Psoas muscle (tissue), 8 donors: ENCODE data around the gene NET1. TPM values are rescaled to one million over a fixed set of nuclear protein-coding genes. Genes with fewer than 3 reads are reported as not detected.

Experiments
- ATAC-seq, 4 donors: fragments of 200-7000 bp; cut with Tn5 transposase; one replicate each; pipeline ENCODE4 v1.9.1; 2020; ENCODE audit warnings: moderate library complexity in 3 of 4, mild to moderate bottlenecking in 2 of 4
- DNase-seq, 2 donors: peaks; one replicate each; pipeline ENCODE4 v3.0.0-alpha.2; 2020
- H3K27ac ChIP-seq: fragments of 200-600 bp; one replicate; pipeline ENCODE4 v1.8.0; 2022
- H3K27me3 ChIP-seq, 3 donors: fragments of 200-600 bp in 1 of 3; one replicate each; pipeline versions ENCODE4 v1.6.1 to v1.8.0; 2013 to 2022; ENCODE audit warnings: low read length in 2 of 3, mild to moderate bottlenecking in 2 of 3, moderate library complexity in 1 of 3; ENCODE audit not compliant: insufficient read depth in 3 of 3
- H3K36me3 ChIP-seq, 2 donors: fragments of 200-600 bp in 1 of 2; one replicate each; pipeline versions ENCODE4 v1.6.1 to v1.8.0; 2013 to 2022; ENCODE audit warnings: low read depth in 1 of 2, mild to moderate bottlenecking in 1 of 2, moderate library complexity in 1 of 2; ENCODE audit not compliant: insufficient read depth in 1 of 2
- H3K4me1 ChIP-seq: fragments of 200-600 bp; one replicate; pipeline ENCODE4 v1.8.0; 2022
- H3K4me3 ChIP-seq: fragments of 200-600 bp; one replicate; pipeline ENCODE4 v1.8.0; 2022; ENCODE audit warnings: mild to moderate bottlenecking
- H3K9me3 ChIP-seq: fragments of 200-600 bp; one replicate; pipeline ENCODE4 v1.8.0; 2022
- WGBS, 3 donors: extraction: QIAGEN DNeasy Blood & Tissue Kit; methylation state at CpG; one replicate each; pipeline versions ENCODE4 v1.1.6 to v1.1.7; 2013; 5-methylcytosine and 5-hydroxymethylcytosine counted together
- intact Hi-C, 2 donors: fragments of 100-400 bp; cut with DNase I; formaldehyde crosslinking; loops; one replicate each; pipeline versions ENCODE4 v1.11.0 to v1.14.2; 2022
- polyA plus RNA-seq, 3 donors: library from polyadenylated mRNA; stranded (reverse); fragments of 200-250 nt; gene quantifications; one replicate each; pipeline ENCODE4 v1.2.3, GENCODE V29; 2013
- total RNA-seq, 4 donors: library from RNA; stranded (reverse); fragmentation: NEBNext Ultra II Directional in 2 of 4; extraction: Animal tissue kit (Norgen Biotek cat#: 25700) in 2 of 4; gene quantifications; one replicate each; pipeline versions ENCODE4 v1.2.1 to v1.2.4, GENCODE V29; 2021 to 2023
- TF ChIP-seq, protein P1 (sequence below): fragments of 200-600 bp; IDR thresholded peaks from one replicate; pipeline ENCODE4 v1.8.0; 2022; ENCODE audit warnings: antibody characterized with exemption
- donor health status: healthy with polysubstance abuse.
- donor health status: DM: no; HTN: no; CAD: no; lungs with moderate emphysema.
- donor health status: Bipolar disorder and iron deficiency.
- donor health status: healthy.
- donor health status: DM: yes; HTN: yes; CAD: no.
- donor health status: DM: no; HTN: no; CAD: no.
- donor health status: DM: no; HTN: no; CAD: no.
- donor health status: DM: yes; HTN: yes; CAD: no.

NET1 gene
- total and polyA plus RNA-seq, 7 donors = 14.3 to 44.0 (median 35.6) TPM

DNA sequence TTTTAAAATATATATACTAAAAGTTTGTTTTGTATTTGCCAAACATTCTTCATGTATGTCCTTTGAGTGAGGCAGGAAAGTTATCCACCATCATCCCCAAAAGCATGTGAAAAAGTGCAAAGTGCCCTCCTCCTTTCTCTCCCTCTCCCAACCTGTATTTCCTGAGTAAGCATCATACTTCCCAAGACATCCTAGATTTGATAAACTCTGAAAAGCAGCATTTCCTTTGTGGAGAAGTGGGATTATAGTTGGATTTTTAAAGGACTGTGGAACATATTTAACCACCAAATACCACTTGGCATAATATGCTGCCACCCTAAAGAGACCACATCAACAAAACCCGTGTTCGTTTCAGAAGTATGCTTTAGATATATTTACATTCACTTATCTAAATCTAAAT is 36.9 kb downstream of the NET1 start:
- Histone ChIP-seq H3K4me1 (peaks cover 40% of the 10 kb centered on the region), H3K4me3 (peak overlapping the region; percentile 69), H3K27me3 (no peaks in the 10 kb centered on the region), H3K36me3 (peaks cover 6 to 27% of the 10 kb centered on the region in 2 donors), H3K27ac (peak overlapping the region; percentile 44), H3K9me3 (no peaks in the 10 kb centered on the region)
- no peak for ATAC-seq
- TF ChIP-seq, protein P1, sequence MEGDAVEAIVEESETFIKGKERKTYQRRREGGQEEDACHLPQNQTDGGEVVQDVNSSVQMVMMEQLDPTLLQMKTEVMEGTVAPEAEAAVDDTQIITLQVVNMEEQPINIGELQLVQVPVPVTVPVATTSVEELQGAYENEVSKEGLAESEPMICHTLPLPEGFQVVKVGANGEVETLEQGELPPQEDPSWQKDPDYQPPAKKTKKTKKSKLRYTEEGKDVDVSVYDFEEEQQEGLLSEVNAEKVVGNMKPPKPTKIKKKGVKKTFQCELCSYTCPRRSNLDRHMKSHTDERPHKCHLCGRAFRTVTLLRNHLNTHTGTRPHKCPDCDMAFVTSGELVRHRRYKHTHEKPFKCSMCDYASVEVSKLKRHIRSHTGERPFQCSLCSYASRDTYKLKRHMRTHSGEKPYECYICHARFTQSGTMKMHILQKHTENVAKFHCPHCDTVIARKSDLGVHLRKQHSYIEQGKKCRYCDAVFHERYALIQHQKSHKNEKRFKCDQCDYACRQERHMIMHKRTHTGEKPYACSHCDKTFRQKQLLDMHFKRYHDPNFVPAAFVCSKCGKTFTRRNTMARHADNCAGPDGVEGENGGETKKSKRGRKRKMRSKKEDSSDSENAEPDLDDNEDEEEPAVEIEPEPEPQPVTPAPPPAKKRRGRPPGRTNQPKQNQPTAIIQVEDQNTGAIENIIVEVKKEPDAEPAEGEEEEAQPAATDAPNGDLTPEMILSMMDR = no peak
- no peak for DNase-seq
- 19 to 30% (median 30%) methylated on average over 2 of the region's 2 CpGs for WGBS, 3 donors
- intact Hi-C loops = no loop called here

DNA sequence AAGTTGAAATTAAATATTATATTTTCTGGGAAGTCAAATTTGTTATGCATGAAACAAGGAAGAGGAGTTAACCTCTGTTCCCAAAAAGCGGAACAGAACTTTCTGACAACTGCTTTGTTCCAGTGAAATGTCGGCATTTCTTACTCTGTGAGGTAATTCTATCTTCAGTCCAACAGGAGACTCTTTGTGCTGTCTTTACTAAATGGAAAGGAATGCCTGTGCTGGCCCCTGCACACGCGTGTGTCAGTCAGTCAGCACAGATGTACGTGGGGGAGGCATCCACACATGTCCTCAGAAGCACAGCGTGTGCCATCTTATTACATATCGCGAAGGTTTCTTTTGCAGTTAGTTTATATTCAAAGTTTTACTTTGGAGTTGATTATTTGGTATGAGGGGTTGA is 37.5 kb downstream of the NET1 start:
- H3K27me3 ChIP-seq = no peaks in the 10 kb centered on the region
- TF ChIP-seq, protein P1 = no peak
- H3K27ac ChIP-seq = peak overlapping the region; percentile 38
- DNase-seq (no peak), ATAC-seq (peak; percentile 68 to 81 (median 78))
- peaks cover 10 to 33% of the 10 kb centered on the region in 2 donors for H3K36me3 ChIP-seq
- no peaks in the 10 kb centered on the region for H3K9me3 ChIP-seq
- H3K4me3 ChIP-seq = peak overlapping the region; percentile 69
- 17 to 22% (median 21%) methylated on average over 8 of the region's 8 CpGs for WGBS, 3 donors
- intact Hi-C loops = no loop called here
- H3K4me1 ChIP-seq = peaks cover 40% of the 10 kb centered on the region

DNA sequence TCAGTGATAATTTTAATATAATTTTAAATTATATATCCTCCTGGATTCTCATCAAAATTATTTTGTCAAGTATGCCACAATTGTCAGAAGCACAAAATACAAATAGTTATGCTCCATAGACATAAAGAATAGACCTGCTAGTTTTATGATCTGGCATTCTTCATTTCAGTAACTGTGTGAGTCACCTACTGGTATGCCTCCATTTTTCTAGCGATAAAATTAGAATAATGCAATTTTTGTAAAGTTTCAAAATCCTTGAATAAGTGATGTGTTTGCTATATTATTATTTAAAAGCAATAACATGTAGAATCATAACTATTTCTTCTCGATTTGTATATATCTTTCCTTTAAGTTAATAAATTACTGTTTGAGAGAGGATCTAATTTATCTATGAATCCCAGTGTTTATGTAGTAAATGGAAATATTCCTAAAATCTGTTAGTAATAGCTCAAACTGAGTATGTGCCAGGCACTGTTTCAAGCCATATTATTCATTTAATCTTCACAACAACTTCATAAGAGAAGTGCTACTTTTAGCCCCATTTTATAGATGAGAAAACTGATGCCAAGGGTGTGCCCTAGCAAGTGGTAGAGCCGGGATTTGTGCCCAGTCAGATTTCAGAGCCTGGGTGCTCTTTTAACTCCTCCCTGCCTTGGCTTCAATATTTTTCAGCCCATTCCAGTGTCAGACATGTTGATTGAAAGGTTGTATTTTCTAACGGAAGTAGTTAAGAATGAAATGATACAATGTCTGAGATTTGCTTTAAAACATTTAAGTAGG is 38.4 kb downstream of the NET1 start:
- Histone ChIP-seq H3K4me1 (peaks cover 34% of the 10 kb centered on the region), H3K9me3 (no peaks in the 10 kb centered on the region), H3K36me3 (peaks cover 10 to 43% of the 10 kb centered on the region in 2 donors), H3K4me3 (peak overlapping the region; percentile 19), H3K27ac (no peak overlapping the region), H3K27me3 (no peaks in the 10 kb centered on the region)
- ATAC-seq (no peak), DNase-seq (no peak)
- WGBS, 3 donors = 62 to 82% (median 65%) methylated on average over 4 of the region's 4 CpGs
- TF ChIP-seq, protein P1 = no peak
- intact Hi-C loops = no loop called here

DNA sequence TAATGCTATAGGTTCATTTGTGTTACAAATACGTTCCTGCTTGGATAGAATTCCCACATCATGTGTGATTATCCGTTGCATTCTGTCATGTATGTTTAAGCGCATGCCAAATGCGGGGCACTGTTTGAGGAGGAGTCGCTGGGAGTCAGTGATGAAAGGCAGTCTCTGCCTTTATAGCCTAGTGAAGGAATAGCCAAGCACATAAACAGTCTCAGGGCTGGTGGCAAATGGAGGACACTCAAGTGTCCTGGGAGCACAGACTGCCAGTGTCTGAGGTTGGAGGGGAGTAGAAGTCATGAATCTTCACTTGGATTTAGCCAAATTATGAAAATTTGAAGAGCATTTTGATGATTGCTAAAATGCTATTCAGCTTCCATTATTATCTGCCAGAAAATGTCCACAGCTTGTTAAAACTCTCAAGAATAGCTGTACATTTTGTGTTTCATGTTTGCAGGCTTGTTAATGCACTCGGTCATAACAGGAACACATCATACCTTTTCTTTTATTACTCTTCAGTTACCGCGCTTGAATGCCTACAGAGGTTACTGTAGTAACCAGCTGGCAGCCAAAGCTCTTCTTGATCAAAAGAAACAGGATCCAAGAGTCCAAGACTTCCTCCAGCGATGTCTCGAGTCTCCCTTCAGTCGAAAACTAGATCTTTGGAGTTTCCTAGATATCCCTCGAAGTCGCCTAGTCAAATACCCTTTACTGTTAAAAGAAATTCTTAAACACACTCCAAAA is 41.6 kb downstream of the NET1 start:
- DNase-seq = no peak
- no peak for ATAC-seq
- H3K27ac ChIP-seq = no peak overlapping the region
- H3K36me3 ChIP-seq = peaks cover 10 to 74% of the 10 kb centered on the region in 2 donors
- H3K4me1 ChIP-seq = peaks cover 16% of the 10 kb centered on the region
- no peak overlapping the region for H3K4me3 ChIP-seq
- no peaks in the 10 kb centered on the region for H3K27me3 ChIP-seq
- TF ChIP-seq, protein P1 = no peak
- no peaks in the 10 kb centered on the region for H3K9me3 ChIP-seq
- WGBS, 3 donors = 82 to 84% (median 83%) methylated on average over 13 of the region's 13 CpGs
- intact Hi-C loops = no loop called here
